ENCODE measurements around the gene HAL.

The HAL gene

DNA sequence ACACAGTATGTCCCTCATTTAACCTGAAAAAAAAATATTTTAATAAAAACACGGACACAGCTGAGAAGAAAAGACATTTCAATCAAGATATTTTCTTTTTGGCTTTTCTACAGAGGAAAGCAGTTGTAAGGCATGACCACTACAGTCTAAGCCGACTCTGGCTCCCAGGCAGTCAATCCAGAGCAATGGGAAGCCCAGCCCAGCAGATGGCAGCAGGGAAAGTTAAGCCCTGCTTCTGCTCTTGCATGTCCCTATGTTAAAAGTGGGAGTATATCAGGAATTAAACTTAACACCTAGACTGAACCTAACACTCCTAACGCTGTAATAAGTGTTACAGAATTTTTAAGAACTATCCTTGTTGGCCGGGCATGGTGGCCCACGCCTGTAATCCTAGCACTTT, 19.5 kb upstream of the HAL start:
- H3K4me3 ChIP-seq (replicated peaks in 1 of 2; ENCODE audit: low read depth in 2 of 2, low read length in 2 of 2) = no peak overlapping the region
- DNase-seq (ENCODE audit: low read depth in 2 of 2) = peak; percentile 47 to 52
- TF ChIP-seq, protein P1, sequence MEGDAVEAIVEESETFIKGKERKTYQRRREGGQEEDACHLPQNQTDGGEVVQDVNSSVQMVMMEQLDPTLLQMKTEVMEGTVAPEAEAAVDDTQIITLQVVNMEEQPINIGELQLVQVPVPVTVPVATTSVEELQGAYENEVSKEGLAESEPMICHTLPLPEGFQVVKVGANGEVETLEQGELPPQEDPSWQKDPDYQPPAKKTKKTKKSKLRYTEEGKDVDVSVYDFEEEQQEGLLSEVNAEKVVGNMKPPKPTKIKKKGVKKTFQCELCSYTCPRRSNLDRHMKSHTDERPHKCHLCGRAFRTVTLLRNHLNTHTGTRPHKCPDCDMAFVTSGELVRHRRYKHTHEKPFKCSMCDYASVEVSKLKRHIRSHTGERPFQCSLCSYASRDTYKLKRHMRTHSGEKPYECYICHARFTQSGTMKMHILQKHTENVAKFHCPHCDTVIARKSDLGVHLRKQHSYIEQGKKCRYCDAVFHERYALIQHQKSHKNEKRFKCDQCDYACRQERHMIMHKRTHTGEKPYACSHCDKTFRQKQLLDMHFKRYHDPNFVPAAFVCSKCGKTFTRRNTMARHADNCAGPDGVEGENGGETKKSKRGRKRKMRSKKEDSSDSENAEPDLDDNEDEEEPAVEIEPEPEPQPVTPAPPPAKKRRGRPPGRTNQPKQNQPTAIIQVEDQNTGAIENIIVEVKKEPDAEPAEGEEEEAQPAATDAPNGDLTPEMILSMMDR (IDR thresholded peaks at IDR 0.05; ENCODE audit: low read depth, low read length) = peak; percentile 56

DNA sequence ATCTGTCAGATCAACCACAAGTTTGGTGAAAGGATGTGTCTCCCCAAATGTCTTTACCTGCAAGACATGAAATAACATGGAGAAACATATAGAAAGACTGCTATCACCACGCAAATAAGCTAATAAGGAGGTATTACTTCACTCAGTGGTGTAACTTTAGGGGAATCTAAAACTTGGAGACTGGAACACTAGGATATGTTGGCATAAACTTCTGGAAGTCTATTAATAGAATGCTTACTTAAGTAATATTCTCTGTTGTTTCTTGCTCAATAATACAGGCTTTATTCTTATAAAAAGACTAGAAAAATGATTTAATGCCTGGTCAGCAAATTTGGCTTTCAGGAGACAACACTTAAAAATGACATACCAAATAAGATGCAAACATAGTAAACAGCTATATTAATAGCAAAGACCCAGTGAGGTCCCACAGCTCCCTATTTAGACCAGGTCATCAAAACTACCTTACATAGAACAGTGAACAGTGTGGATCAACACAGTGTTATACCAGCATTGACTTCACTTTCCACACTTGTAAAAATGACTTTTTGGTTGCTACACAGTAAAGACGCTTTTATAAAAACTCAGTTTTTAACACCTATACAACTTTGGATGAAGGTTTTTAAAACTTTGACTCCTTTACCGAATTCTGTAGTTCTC, 18.9 kb upstream of the HAL start:
- TF ChIP-seq, protein P1 (IDR thresholded peaks at IDR 0.05; ENCODE audit: low read depth, low read length) = no peak
- H3K4me3 ChIP-seq (replicated peaks in 1 of 2; ENCODE audit: low read depth in 2 of 2, low read length in 2 of 2) = no peak overlapping the region
- DNase-seq (ENCODE audit: low read depth in 2 of 2) = peak in 1 of 2 donors; percentile 42

DNA sequence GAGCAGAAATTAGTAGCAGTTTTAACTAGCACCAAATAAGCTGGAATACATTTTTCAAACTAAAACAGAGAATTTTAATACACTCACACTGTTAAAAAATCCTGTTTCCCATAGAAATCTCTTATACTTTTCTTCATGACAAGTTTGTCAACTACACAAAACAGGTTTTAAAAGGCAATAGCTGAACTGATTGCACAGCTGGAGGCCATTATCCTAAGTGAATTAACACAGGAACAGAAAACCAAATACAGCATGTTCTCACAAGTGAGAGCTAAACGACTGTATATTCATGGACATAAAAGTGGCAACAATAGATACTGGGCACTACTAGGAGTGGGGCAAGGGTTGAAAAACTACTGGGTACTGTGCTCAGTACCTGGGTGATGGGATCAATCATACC, 11.6 kb upstream of the HAL start:
- TF ChIP-seq, protein P1 (IDR thresholded peaks at IDR 0.05; ENCODE audit: low read depth, low read length) = no peak
- no peak for DNase-seq (ENCODE audit: low read depth in 2 of 2)
- no peak overlapping the region for H3K4me3 ChIP-seq (replicated peaks in 1 of 2; ENCODE audit: low read depth in 2 of 2, low read length in 2 of 2)

DNA sequence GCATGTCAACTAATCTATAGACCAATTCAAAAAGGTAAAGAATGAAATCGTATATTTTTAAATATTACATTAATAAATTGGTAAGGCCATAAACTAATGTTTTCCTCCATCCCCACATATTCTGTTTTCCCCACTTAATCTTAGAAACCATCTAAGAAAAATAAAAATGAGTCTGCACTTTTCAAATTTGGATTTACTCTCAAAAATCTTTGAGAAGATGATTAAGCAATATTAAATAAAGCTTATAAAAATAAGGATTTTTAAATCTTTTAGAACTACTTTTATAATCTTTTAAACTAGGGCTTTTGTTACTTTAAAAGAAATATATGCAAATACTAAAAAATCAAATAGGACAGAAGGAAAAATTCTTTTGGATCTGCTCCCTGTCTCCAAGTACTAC, 10.6 kb upstream of the HAL start:
- DNase-seq (ENCODE audit: low read depth in 2 of 2) = no peak

DNA sequence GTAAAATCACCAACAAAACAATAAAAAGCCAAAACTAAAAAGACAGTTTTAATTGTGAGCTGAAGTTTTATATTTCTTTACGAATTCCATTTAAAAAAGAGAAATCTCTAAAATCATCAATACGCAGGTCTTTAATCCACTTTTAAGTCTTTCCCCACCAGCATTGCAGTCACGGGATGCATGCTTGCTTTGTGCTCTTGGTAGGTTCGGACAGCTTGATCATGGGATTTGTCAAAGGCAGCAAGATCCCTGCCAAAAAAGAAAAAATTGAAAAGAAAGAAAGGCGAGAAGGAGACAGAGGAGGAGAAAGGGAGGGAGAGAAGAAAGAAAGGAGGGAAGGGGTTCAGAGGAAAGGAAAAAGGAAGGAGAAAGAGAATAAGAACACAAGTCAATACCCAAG, 4.7 kb upstream of the HAL start:
- DNase-seq (ENCODE audit: low read depth in 2 of 2) = no peak
- H3K4me3 ChIP-seq (replicated peaks in 1 of 2; ENCODE audit: low read depth in 2 of 2, low read length in 2 of 2) = no peak overlapping the region
- TF ChIP-seq, protein P1 (IDR thresholded peaks at IDR 0.05; ENCODE audit: low read depth, low read length) = no peak

More for the DNA sequence above, 10.6 kb upstream of the HAL start:
- H3K4me3 ChIP-seq (replicated peaks in 1 of 2; ENCODE audit: low read depth in 2 of 2, low read length in 2 of 2) = no peak overlapping the region
- TF ChIP-seq, protein P1 (IDR thresholded peaks at IDR 0.05; ENCODE audit: low read depth, low read length) = no peak

DNA sequence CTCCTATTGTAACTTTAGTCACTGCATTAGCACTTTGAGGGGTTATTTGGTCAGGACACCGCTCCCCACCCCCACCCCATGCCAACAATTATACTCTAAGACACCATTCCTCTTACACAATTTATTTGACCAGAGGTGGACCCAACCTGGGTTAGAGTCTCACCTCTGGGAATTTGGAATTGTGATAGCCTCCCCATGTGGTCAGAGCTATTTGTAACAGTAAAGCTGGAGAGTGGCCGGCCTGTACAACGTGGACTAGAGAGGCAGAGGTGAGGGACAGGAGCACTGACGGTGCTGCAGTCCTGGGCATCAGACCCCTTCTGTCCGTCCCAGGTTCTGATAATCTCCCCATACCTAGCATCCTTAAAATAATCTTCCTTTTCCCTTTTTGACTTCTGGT, 3.3 kb upstream of the HAL start:
- H3K4me3 ChIP-seq (replicated peaks in 1 of 2; ENCODE audit: low read depth in 2 of 2, low read length in 2 of 2) = no peak overlapping the region
- TF ChIP-seq, protein P1 (IDR thresholded peaks at IDR 0.05; ENCODE audit: low read depth, low read length) = no peak
- DNase-seq (ENCODE audit: low read depth in 2 of 2) = no peak
